H1 (cell line): ENCODE data around the gene DZIP1L. TPM values are rescaled to one million over a fixed set of nuclear protein-coding genes. Genes with fewer than 3 reads are reported as not detected.

Experiments used
- CTCF ChIA-PET: fragments of 300-600 bp; sonication (Branson Sonifier 250); formaldehyde crosslinking; loops from one replicate; lab custom pipeline; 2021; ENCODE audit not compliant: partially characterized antibody; lab: Charles Lee
- POLR2A ChIA-PET: fragments of 300-600 bp; sonication (Branson Sonifier 250); formaldehyde crosslinking; loops from one replicate; lab custom pipeline; 2021; ENCODE audit warnings: inconsistent platforms; ENCODE audit not compliant: partially characterized antibody; lab: Charles Lee
- DNase-seq, 2 experiments: peaks; one replicate each; pipeline versions ENCODE4 v3.0.0 to v3.0.0-alpha.2; 2010 to 2022; ENCODE audit warnings: low spot score in 2 of 2, low read depth in 1 of 2, mixed read lengths in 1 of 2
- FAIRE-seq: peaks from 2 replicates; lab custom pipeline; 2011; peaks lifted over from hg19 to GRCh38; lab: Jason Lieb, UNC
- H2AFZ ChIP-seq: 2 replicates; pipeline ENCODE4 v1.8.1; 2012; ENCODE audit warnings: low read length, inconsistent platforms
- H2AK5ac ChIP-seq: 2 replicates; pipeline ENCODE4 v1.6.1; 2013; ENCODE audit warnings: low read depth, low read length
- H2BK120ac ChIP-seq: replicated peaks from 2 replicates; pipeline ENCODE3; 2013; ENCODE audit warnings: low read depth, low read length, inconsistent platforms
- H2BK12ac ChIP-seq: 2 replicates; pipeline ENCODE4 v1.6.1; 2013; ENCODE audit warnings: low read depth, low read length
- H2BK15ac ChIP-seq: 2 replicates; pipeline ENCODE4 v1.6.1; 2013; ENCODE audit warnings: low read length
- H2BK20ac ChIP-seq: 2 replicates; pipeline ENCODE4 v1.6.1; 2013; ENCODE audit warnings: low read length
- H2BK5ac ChIP-seq: 2 replicates; pipeline ENCODE4 v1.6.1; 2013; ENCODE audit warnings: low read depth, low read length
- H3K14ac ChIP-seq: 2 replicates; pipeline ENCODE4 v1.6.1; 2013; ENCODE audit warnings: inconsistent platforms; ENCODE audit not compliant: insufficient read length
- H3K18ac ChIP-seq: 2 replicates; pipeline ENCODE4 v1.6.1; 2013; ENCODE audit warnings: low read length; ENCODE audit errors: extremely low read depth
- H3K23ac ChIP-seq: 2 replicates; pipeline ENCODE4 v1.6.1; 2013; ENCODE audit warnings: inconsistent platforms; ENCODE audit not compliant: insufficient read length
- H3K23me2 ChIP-seq: 2 replicates; pipeline ENCODE4 v1.6.1; 2013; ENCODE audit warnings: low read depth, low read length
- H3K27ac ChIP-seq: 2 replicates; pipeline ENCODE4 v1.6.1; 2011; ENCODE audit warnings: low read depth, low read length, inconsistent platforms
- H3K27me3 ChIP-seq, 4 experiments: replicated peaks in 1 of 4; 1 replicate in 1 of 4; 2 replicates in 3 of 4; pipeline versions ENCODE4 v1.6.1 to v1.8.1; 2011 to 2013; ENCODE audit warnings: low read length in 3 of 4, mild to moderate bottlenecking in 3 of 4, inconsistent platforms in 2 of 4, mixed read lengths in 2 of 4, moderate library complexity in 1 of 4; ENCODE audit not compliant: control insufficient read depth in 3 of 4, insufficient read depth in 3 of 4; ENCODE audit errors: extremely low read depth in 1 of 4
- H3K36me3 ChIP-seq, 4 experiments: 2 replicates each; pipeline versions ENCODE4 v1.6.1 to v1.8.1; 2011 to 2013; ENCODE audit warnings: mild to moderate bottlenecking in 4 of 4, low read length in 3 of 4, moderate library complexity in 2 of 4, control low read depth in 1 of 4, inconsistent platforms in 1 of 4; ENCODE audit not compliant: insufficient read depth in 4 of 4, control insufficient read depth in 2 of 4
- H3K4ac ChIP-seq: replicated peaks from 2 replicates; pipeline ENCODE3; 2013; ENCODE audit warnings: low read length, low read depth, mixed read lengths, inconsistent platforms; ENCODE audit not compliant: insufficient read length
- H3K4me1 ChIP-seq, 4 experiments: replicated peaks in 1 of 4; 1 replicate in 1 of 4; 2 replicates in 3 of 4; pipeline versions ENCODE4 v1.6.1 to v1.8.1; 2011 to 2013; ENCODE audit warnings: low read length in 3 of 4, inconsistent platforms in 2 of 4, mixed read lengths in 1 of 4; ENCODE audit not compliant: insufficient read depth in 4 of 4, control insufficient read depth in 3 of 4
- H3K4me2 ChIP-seq, 2 experiments: 2 replicates each; pipeline versions ENCODE4 v1.6.1 to v1.8.1; 2011 to 2013; ENCODE audit warnings: low read depth in 2 of 2, low read length in 2 of 2, control low read depth in 1 of 2, inconsistent platforms in 1 of 2, mild to moderate bottlenecking in 1 of 2; ENCODE audit not compliant: insufficient read depth in 1 of 2
- H3K4me3 ChIP-seq, 4 experiments: fragments of 200-600, 300-600 bp in 1 of 4; sonication (generic), shearing (Covaris generic), sonication (Bioruptor Twin) in 1 of 4; 2 replicates each; pipeline versions ENCODE4 v1.5.1 to v1.8.1; 2011 to 2016; ENCODE audit warnings: low read length in 4 of 4, low read depth in 3 of 4, control low read depth in 2 of 4, inconsistent platforms in 2 of 4, mild to moderate bottlenecking in 2 of 4, mixed read lengths in 1 of 4, moderate library complexity in 1 of 4; ENCODE audit not compliant: insufficient read depth in 2 of 4; ENCODE audit errors: extremely low read depth in 1 of 4
- H3K56ac ChIP-seq: replicated peaks from 2 replicates; pipeline ENCODE3; 2013; ENCODE audit warnings: low read depth, mild to moderate bottlenecking, mixed read lengths, low read length, inconsistent platforms; ENCODE audit not compliant: insufficient read length
- H3K79me1 ChIP-seq: 2 replicates; pipeline ENCODE4 v1.6.1; 2013; ENCODE audit warnings: low read depth, low read length, control low read depth
- H3K79me2 ChIP-seq, 2 experiments: 2 replicates each; pipeline versions ENCODE4 v1.6.1 to v1.8.1; 2012 to 2013; ENCODE audit warnings: low read length in 2 of 2, mild to moderate bottlenecking in 2 of 2, inconsistent platforms in 1 of 2; ENCODE audit not compliant: insufficient read depth in 2 of 2, control insufficient read depth in 1 of 2
- H3K9ac ChIP-seq, 4 experiments: replicated peaks in 1 of 4; 1 replicate in 1 of 4; 2 replicates in 3 of 4; pipeline versions ENCODE4 v1.6.1 to v1.8.1; 2011 to 2013; ENCODE audit warnings: low read depth in 3 of 4, low read length in 3 of 4, control low read depth in 2 of 4, mild to moderate bottlenecking in 2 of 4, moderate library complexity in 2 of 4, inconsistent platforms in 1 of 4; ENCODE audit errors: extremely low read depth in 1 of 4
- H3K9me3 ChIP-seq, 2 experiments: 2 replicates each; pipeline versions ENCODE4 v1.6.1 to v1.8.1; 2012 to 2013; ENCODE audit warnings: mild to moderate bottlenecking in 2 of 2, moderate library complexity in 2 of 2, control low read depth in 1 of 2, inconsistent platforms in 1 of 2, low read depth in 1 of 2, low read length in 1 of 2, mixed read lengths in 1 of 2; ENCODE audit not compliant: insufficient read depth in 2 of 2
- H4K20me1 ChIP-seq, 2 experiments: replicated peaks in 1 of 2; 2 replicates each; pipeline versions ENCODE3 to v1.8.1; 2011 to 2013; ENCODE audit warnings: inconsistent platforms in 2 of 2, low read length in 2 of 2, mild to moderate bottlenecking in 1 of 2; ENCODE audit not compliant: insufficient read depth in 2 of 2, control insufficient read depth in 1 of 2
- H4K5ac ChIP-seq: 2 replicates; pipeline ENCODE4 v1.6.1; 2013; ENCODE audit warnings: low read length, low read depth, mixed read lengths, inconsistent platforms; ENCODE audit not compliant: insufficient read length
- H4K8ac ChIP-seq: 2 replicates; pipeline ENCODE4 v1.8.0; 2013; ENCODE audit warnings: mild to moderate bottlenecking, moderate library complexity, low read length, inconsistent platforms; ENCODE audit not compliant: insufficient read depth; ENCODE audit errors: extremely low read depth
- H4K91ac ChIP-seq: replicated peaks from 2 replicates; pipeline ENCODE3; 2013; ENCODE audit warnings: low read length, mixed read lengths, inconsistent platforms; ENCODE audit not compliant: insufficient read length
- BCL11A ChIP-seq, 2 experiments: IDR thresholded peaks; one replicate each; pipeline ENCODE4 v1.6.1; 2011; ENCODE audit warnings: low read depth in 2 of 2, low read length in 2 of 2, mild to moderate bottlenecking in 2 of 2
- EGR1 ChIP-seq: IDR thresholded peaks from 2 replicates; pipeline ENCODE4 v1.6.1; 2011; ENCODE audit warnings: low read depth, low read length, borderline replicate concordance
- NRF1 ChIP-seq: IDR thresholded peaks from 2 replicates; pipeline ENCODE4 v1.6.1; 2011; ENCODE audit warnings: mild to moderate bottlenecking, low read depth, low read length, improper control_type of control experiment
- WGBS, 2 experiments: shearing (Covaris generic) in 1 of 2; methylation state at CpG; one replicate each; pipeline versions ENCODE4 v1.1.6 to v1.1.7; 2013 to 2015; ENCODE audit warnings: low lambda C conversion rate in 2 of 2, mixed read lengths in 2 of 2, inconsistent platforms in 1 of 2, low coverage in 1 of 2, missing lambda C conversion rate in 1 of 2; ENCODE audit not compliant: insufficient replicate concordance in 2 of 2, insufficient coverage in 1 of 2, insufficient read length in 1 of 2; ENCODE audit errors: extremely low coverage in 1 of 2, missing lambda C conversion rate in 1 of 2; 5-methylcytosine and 5-hydroxymethylcytosine counted together
- polyA plus RNA-seq, 7 experiments: library from polyadenylated mRNA; depleted of rRNA in 3 of 7; stranded (reverse) in 5 of 7; unstranded in 2 of 7; fragments of >200 nt in 5 of 7; fragments of 200-250 nt in 2 of 7; gene quantifications; 1 replicate in 5 of 7; 2 replicates in 1 of 7; 4 replicates in 1 of 7; pipeline versions ENCODE4 v1.2.1 to v1.2.3, GENCODE V29; 2011 to 2013; ENCODE audit warnings: missing spikeins in 2 of 7, mixed read lengths in 2 of 7
- total RNA-seq: library from RNA; stranded (reverse); fragmentation: NEBNext Ultra II Directional; extraction: Animal tissue kit (Norgen Biotek cat#: 25700); gene quantifications from 2 replicates; pipeline ENCODE4 v1.2.1, GENCODE V29; 2021

Gene DZIP1L
- total and polyA plus RNA-seq, 2 of the 8 experiments (the other 6 are each of a cell fraction or from before 2014, with no cell fraction given) = 6.5 to 8.3 TPM

DNA sequence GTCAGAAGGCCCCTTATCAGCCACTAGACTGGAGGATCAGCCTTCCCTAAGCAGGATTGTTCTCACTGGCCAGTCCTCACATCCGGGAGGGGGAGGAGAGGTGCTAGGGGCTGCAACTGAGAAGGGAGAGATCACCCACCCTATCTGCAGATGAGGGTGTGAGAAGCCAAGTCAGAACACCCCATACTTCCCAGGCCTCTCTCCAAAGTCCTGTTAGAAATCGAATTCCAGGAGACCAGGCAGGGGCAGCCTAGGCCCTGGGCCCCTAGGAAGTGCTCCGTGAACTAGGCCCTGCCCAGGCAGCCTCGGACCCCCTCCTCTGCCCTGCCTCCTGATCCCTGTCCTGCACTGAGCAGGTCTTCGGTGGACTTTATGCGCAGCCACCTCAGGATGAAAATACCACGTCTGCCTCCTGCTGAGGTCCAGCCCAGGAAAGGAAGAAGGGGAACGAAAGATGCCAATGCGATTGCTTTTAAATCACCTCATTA, 933 bp downstream of the DZIP1L start:
- H3K18ac ChIP-seq = peak overlapping the region; percentile 76
- DNase-seq (peak in 1 of 2 experiments; percentile 54), FAIRE-seq (no peak)
- H4K20me1 ChIP-seq = peaks cover 0 to 1% of the 10 kb centered on the region in 2 experiments
- H4K5ac ChIP-seq = no peak overlapping the region
- H3K9me3 ChIP-seq = no peaks in the 10 kb centered on the region
- no peak overlapping the region for H2BK20ac ChIP-seq
- H3K9ac ChIP-seq = peak overlapping the region in 3 of 4 experiments; percentile 19 to 81 (median 77); a peak in 6 of 7 replicates
- H2BK15ac ChIP-seq = peak overlapping the region; percentile 50; the same call in 1 of the 2 replicates
- WGBS, 2 experiments = 16% methylated on average over 9 of the region's 9 CpGs; no CpG with 5 or more reads in 1 of the 2 experiments
- H2BK5ac ChIP-seq = no peak overlapping the region
- no peak overlapping the region for H4K8ac ChIP-seq
- H3K23ac ChIP-seq = no peak overlapping the region
- H2AK5ac ChIP-seq = no peak overlapping the region
- no peak overlapping the region for H3K56ac ChIP-seq
- ChIA-PET POLR2A (interaction anchor here (1.0 to 2.5 kb wide), 3 partner anchors 36 to 44 kb away, joined by 3 to 11 read pairs (median 6); no protein-coding TSS in a partner anchor), CTCF (interaction anchor here (0.9 to 3.9 kb wide), 6 partner anchors 12 to 47 kb away, joined by 3 to 27 read pairs (median 6); no protein-coding TSS in a partner anchor)
- peaks cover 2 to 13% (median 8%) of the 10 kb centered on the region in 4 experiments; a peak in 6 of 7 replicates for H3K4me1 ChIP-seq
- H2BK12ac ChIP-seq = no peak overlapping the region
- peak overlapping the region; percentile 77 to 86 (median 79) for H3K4me3 ChIP-seq
- H3K79me1 ChIP-seq = peaks cover 2% of the 10 kb centered on the region; the same call in 1 of the 2 replicates
- no peaks in the 10 kb centered on the region for H3K36me3 ChIP-seq
- no peak overlapping the region for H2BK120ac ChIP-seq
- H2AFZ ChIP-seq = peak overlapping the region; percentile 38; the same call in 1 of the 2 replicates
- H3K14ac ChIP-seq = no peak overlapping the region
- TF ChIP-seq NRF1 = no peak
- TF ChIP-seq EGR1 = no peak
- no peak for TF ChIP-seq BCL11A (IDR thresholded peaks at IDR 0.05; ENCODE audit: low read depth in 2 of 2, low read length in 2 of 2)
- peak overlapping the region; percentile 87 for H3K4ac ChIP-seq
- H3K79me2 ChIP-seq = peaks cover 0 to 8% of the 10 kb centered on the region in 2 experiments; a peak in 2 of 4 replicates
- no peak overlapping the region for H3K27ac ChIP-seq
- H3K27me3 ChIP-seq = no peaks in the 10 kb centered on the region
- H3K4me2 ChIP-seq = peak overlapping the region; percentile 84
- peak overlapping the region; percentile 91 for H4K91ac ChIP-seq
- H3K23me2 ChIP-seq = peaks cover 10% of the 10 kb centered on the region
